ENCODE measurements around the gene CLDN8. TPM values are rescaled to one million over a fixed set of nuclear protein-coding genes. Genes with fewer than 3 reads are reported as not detected.

CLDN8 gene
- total RNA-seq, 2 donors from 2014 or later: not detected

DNA sequence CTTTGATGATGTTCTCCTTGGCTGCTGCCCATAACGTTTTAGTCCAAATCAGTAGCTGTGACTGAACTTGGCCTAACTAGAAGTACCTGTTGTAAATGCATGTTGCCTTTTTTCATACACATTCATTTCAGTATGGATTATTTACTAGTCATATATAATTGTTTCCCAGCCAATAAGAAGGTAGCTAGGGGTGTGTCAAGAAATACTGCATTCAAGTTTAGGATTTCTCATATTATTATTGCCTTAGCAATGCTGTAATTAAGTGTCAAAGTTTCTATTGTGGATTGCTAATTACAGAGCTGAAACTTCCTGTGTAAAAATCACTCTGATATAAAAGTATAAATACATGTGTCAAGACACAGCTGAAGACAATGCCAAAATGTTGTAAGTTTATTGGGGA, 49.2 kb downstream of the CLDN8 start, which contains the start of gene CLDN17:
Gene CLDN17, minus strand, starts transcription at position 101 of the 400 bp plus-strand sequence. CDS start 188 bp downstream, outside the sequence.
- no peaks in the 10 kb centered on the region for H3K36me3 Mint-ChIP-seq (ENCODE audit: low read depth)
- TF ChIP-seq, protein P1, sequence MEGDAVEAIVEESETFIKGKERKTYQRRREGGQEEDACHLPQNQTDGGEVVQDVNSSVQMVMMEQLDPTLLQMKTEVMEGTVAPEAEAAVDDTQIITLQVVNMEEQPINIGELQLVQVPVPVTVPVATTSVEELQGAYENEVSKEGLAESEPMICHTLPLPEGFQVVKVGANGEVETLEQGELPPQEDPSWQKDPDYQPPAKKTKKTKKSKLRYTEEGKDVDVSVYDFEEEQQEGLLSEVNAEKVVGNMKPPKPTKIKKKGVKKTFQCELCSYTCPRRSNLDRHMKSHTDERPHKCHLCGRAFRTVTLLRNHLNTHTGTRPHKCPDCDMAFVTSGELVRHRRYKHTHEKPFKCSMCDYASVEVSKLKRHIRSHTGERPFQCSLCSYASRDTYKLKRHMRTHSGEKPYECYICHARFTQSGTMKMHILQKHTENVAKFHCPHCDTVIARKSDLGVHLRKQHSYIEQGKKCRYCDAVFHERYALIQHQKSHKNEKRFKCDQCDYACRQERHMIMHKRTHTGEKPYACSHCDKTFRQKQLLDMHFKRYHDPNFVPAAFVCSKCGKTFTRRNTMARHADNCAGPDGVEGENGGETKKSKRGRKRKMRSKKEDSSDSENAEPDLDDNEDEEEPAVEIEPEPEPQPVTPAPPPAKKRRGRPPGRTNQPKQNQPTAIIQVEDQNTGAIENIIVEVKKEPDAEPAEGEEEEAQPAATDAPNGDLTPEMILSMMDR (conservative IDR thresholded peaks at IDR 0.05): no peak
- no peaks in the 10 kb centered on the region for H3K9me3 ChIP-seq (ENCODE audit: control insufficient read depth, low read length)
- H3K36me3 ChIP-seq (ENCODE audit: control insufficient read depth, insufficient read depth, low read length): no peaks in the 10 kb centered on the region
- no peak for DNase-seq
- H3K27ac Mint-ChIP-seq: no peak within 1 kb of the TSS
- no peak within 1 kb of the TSS for H3K4me3 ChIP-seq (ENCODE audit: low read length)
- no peak within 1 kb of the TSS for H3K9ac ChIP-seq (ENCODE audit: extremely low read depth, low read length, poor library complexity, severe bottlenecking)
- H3K27ac ChIP-seq (ENCODE audit: low read depth, low read length): no peak within 1 kb of the TSS
- H3K4me3 Mint-ChIP-seq: no peak within 1 kb of the TSS
- no peaks in the 10 kb centered on the region for H3K9me3 Mint-ChIP-seq
- no peaks in the 10 kb centered on the region for H3K4me1 Mint-ChIP-seq
- H3K27me3 Mint-ChIP-seq (ENCODE audit: insufficient read depth): no peaks in the 10 kb centered on the region
- H3K27me3 ChIP-seq (ENCODE audit: control insufficient read depth, insufficient read depth, low read length, poor library complexity, severe bottlenecking): no peaks in the 10 kb centered on the region
- H3K4me1 ChIP-seq (ENCODE audit: control insufficient read depth, insufficient read depth, low read length): no peaks in the 10 kb centered on the region
- WGBS, 2 experiments (ENCODE audit: insufficient coverage in 1 of 2, insufficient read length in 1 of 2): 93 to 100% methylated on average over 1 of the region's 1 CpG

DNA sequence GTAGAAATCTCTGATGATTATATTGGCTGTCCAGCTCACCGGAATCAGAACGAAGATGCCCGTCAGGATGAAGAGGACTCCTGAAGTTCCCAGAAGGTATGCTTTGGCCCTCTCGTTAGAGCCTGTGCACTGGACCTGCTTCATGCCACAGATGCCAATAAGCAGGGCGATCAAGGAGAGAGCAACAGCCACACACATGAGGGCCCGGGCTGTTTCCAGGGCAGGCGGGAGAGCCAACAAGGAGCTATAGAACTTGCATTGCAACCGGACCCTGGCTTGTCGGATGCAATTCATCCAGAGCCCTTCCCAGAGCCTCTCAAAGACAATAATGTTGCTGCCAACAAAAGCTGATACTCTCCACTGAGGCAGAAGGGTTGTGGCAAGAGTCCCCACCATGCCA, 49.7 kb downstream of the CLDN8 start:
- WGBS, 2 experiments (ENCODE audit: insufficient coverage in 1 of 2, insufficient read length in 1 of 2): 91 to 96% methylated on average over 6 to 9 of the region's 9 CpGs
- no peaks in the 10 kb centered on the region for H3K4me1 ChIP-seq (ENCODE audit: control insufficient read depth, insufficient read depth, low read length)
- Mint-ChIP-seq H3K9me3 (no peaks in the 10 kb centered on the region), H3K27ac (no peak overlapping the region), H3K27me3 (ENCODE audit: insufficient read depth) (no peaks in the 10 kb centered on the region), H3K4me3 (no peak overlapping the region), H3K36me3 (ENCODE audit: low read depth) (no peaks in the 10 kb centered on the region), H3K4me1 (no peaks in the 10 kb centered on the region)
- H3K27ac ChIP-seq (ENCODE audit: low read depth, low read length): no peak overlapping the region
- H3K4me3 ChIP-seq (ENCODE audit: low read length): no peak overlapping the region
- H3K9ac ChIP-seq (ENCODE audit: extremely low read depth, low read length, poor library complexity, severe bottlenecking): no peak overlapping the region
- no peak for DNase-seq
- no peaks in the 10 kb centered on the region for H3K36me3 ChIP-seq (ENCODE audit: control insufficient read depth, insufficient read depth, low read length)
- H3K27me3 ChIP-seq (ENCODE audit: control insufficient read depth, insufficient read depth, low read length, poor library complexity, severe bottlenecking): no peaks in the 10 kb centered on the region
- TF ChIP-seq, protein P1 (conservative IDR thresholded peaks at IDR 0.05): no peak
- no peaks in the 10 kb centered on the region for H3K9me3 ChIP-seq (ENCODE audit: control insufficient read depth, low read length)

DNA sequence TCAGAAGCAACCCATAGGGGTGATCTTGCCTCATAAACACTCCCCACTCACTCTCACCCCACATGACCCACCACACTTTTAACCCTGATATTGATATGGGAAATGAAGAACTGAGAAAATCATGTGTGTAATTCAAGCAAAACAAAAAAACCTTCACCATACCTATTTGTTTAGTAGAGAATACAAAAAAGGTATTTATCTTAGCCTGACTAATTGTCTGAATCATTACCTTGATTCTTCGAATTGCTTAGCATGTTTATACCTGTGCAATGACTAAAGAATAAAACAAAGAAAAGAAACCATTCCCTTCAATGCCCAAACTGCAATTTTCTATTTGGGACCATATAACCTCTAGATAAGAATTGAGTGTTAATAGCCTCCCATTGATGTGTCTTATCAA, 51.1 kb downstream of the CLDN8 start:
- no peak overlapping the region for H3K4me3 Mint-ChIP-seq
- H3K27ac Mint-ChIP-seq: no peak overlapping the region
- no peaks in the 10 kb centered on the region for H3K36me3 Mint-ChIP-seq (ENCODE audit: low read depth)
- no peaks in the 10 kb centered on the region for H3K9me3 Mint-ChIP-seq
- Histone ChIP-seq H3K27ac (ENCODE audit: low read depth, low read length) (no peak overlapping the region), H3K36me3 (ENCODE audit: control insufficient read depth, insufficient read depth, low read length) (no peaks in the 10 kb centered on the region), H3K4me1 (ENCODE audit: control insufficient read depth, insufficient read depth, low read length) (no peaks in the 10 kb centered on the region), H3K9me3 (ENCODE audit: control insufficient read depth, low read length) (no peaks in the 10 kb centered on the region), H3K27me3 (ENCODE audit: control insufficient read depth, insufficient read depth, low read length, poor library complexity, severe bottlenecking) (no peaks in the 10 kb centered on the region), H3K4me3 (ENCODE audit: low read length) (no peak overlapping the region), H3K9ac (ENCODE audit: extremely low read depth, low read length, poor library complexity, severe bottlenecking) (no peak overlapping the region)
- no peak for DNase-seq
- TF ChIP-seq, protein P1 (conservative IDR thresholded peaks at IDR 0.05): no peak
- H3K4me1 Mint-ChIP-seq: no peaks in the 10 kb centered on the region
- no peaks in the 10 kb centered on the region for H3K27me3 Mint-ChIP-seq (ENCODE audit: insufficient read depth)
- WGBS, 2 experiments (ENCODE audit: insufficient coverage in 1 of 2, insufficient read length in 1 of 2): 100% methylated on average over 1 of the region's 1 CpG; no CpG with 5 or more reads in 1 of the 2 experiments

Other genes starting within 250 kb of the CLDN8 start
- gene CLDN17, start 49.3 kb downstream of the CLDN8 start, total RNA-seq: not detected
- not detected for gene KRTAP24-1, start 66.9 kb upstream of the CLDN8 start, total RNA-seq
- gene KRTAP25-1, start 73.4 kb upstream of the CLDN8 start, total RNA-seq: not detected
- not detected for gene KRTAP26-1, start 104.2 kb upstream of the CLDN8 start, total RNA-seq
- gene KRTAP27-1, start 121.6 kb upstream of the CLDN8 start, total RNA-seq: not detected
- not detected for gene KRTAP23-1, start 132.5 kb upstream of the CLDN8 start, total RNA-seq
- not detected for gene KRTAP13-2, start 156.2 kb upstream of the CLDN8 start, total RNA-seq
- gene KRTAP13-1, start 179.9 kb upstream of the CLDN8 start, total RNA-seq: not detected
- not detected for gene KRTAP13-3, start 209.8 kb upstream of the CLDN8 start, total RNA-seq
- not detected for gene KRTAP13-4, start 214.1 kb upstream of the CLDN8 start, total RNA-seq
- not detected for gene KRTAP15-1, start 224.2 kb upstream of the CLDN8 start, total RNA-seq

All from endodermal cell (in vitro differentiated cells).